NCI-H2227 (cell line): ENCODE data around the gene ATP4B.

Experiments
- DNase-seq: peaks from one replicate; lab custom pipeline; 2025; ENCODE audit not compliant: unreplicated experiment; lab: John Stamatoyannopoulos, UW

Gene ATP4B

GRCh38 chr13:113608967-113609533 lies 48.9 kb downstream of the ATP4B start:
- DNase-seq, result no peak

DNA sequence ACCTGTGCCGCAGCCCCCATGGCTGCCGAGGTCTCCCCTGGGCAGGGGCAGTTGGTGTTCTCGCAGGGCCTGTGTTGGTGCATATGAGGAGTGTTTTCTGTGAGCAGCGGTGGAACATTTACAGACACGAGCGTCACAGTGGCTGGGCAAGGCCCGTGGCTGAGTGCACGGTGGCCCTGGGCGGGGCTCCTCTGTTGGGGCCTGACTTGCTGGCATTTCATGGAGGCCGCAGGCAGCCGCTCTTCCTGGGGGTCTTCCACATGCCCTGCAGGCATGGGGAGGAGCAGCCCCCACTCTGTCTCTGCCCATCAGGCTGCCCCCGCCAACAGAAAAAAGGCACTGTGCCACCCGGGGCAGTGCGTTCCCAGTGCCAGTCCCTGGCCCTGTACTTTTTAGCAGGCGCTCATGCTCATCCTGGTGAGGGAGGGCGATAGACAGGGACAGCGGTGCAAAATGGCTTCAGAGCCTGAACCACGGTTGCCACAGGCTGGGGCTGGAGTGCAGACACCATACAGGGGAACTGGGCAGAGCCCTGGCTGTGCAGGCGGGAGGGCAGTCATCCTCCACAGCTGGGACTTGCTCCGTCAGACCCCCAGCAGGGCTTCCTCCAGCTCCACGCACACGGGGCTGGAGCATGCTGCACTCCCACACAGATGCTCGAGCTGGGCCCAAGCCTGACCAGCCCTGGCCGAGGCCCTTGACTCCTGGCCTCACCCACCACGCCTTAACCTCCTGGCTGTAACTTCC lies 49.9 kb downstream of the ATP4B start:
- DNase-seq, result no peak

DNA sequence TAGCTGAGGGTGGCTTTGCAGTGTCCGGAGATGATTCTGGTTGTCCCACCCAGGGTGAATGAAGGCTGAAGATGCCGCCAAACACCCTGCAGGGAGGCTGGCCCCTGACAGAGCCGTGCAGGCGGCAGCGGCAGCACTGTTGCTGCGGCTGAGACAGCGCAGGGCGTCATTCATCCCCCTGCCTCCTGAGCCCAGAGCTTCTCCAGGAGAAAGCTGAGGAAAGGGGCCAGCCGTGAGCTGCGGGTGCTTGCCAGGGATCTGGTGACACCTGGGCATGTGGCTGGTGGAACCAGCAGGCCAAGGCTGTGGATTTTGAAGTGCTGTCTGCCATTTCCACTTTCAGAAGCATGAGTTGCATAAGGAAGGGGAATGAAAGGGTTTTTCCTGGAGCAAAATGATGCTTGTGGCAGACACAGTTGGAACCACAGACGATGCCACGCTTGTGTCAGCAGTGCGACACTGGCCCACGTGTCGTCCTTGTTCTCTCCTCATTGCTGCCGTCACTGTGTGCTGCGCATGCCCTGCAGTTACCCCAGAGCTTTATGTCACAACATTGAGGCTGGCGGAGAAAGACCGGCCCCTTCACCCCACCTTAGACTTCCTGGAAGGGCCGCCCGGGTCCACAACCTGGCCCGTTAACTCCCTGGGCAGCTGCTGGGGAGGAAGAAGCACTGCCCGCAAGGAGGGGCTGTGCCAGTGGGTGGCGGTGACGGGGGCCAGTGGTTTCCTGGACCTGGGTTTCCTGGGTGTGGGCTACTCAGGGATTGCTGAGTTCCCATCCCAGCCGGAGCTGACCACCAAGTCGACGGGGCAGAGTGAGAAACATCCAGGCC lies 50.7 kb downstream of the ATP4B start:
- DNase-seq, result no peak

DNA sequence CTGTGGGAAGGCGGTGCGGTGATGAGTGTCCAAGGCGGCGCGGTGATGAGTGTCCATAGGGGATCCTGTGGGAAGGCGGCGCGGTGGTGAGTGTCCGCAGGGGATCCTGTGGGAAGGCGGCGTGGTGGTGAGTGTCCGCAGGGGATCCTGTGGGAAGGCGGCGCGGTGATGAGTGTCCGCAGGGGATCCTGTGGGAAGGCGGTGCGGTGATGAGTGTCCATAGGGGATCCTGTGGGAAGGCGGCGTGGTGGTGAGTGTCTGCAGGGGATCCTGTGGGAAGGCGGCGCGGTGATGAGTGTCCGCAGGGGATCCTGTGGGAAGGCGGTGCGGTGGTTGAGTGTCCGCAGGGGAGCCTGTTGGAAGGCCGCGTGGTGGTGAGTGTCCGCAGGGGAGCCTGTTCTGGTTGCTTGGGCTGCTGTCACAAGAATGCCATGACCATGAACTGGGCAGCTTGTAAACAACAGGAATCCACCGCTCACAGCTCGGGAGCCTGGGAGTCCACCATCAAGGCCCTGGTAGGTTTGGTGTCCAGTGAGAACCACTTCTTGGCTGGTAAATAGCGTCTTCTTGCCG lies 52.0 kb downstream of the ATP4B start:
- DNase-seq, result no peak

- no peak for DNase-seq
Observed at GRCh38 chr13:113605461-113605860, 52.5 kb downstream of the ATP4B start.

DNA sequence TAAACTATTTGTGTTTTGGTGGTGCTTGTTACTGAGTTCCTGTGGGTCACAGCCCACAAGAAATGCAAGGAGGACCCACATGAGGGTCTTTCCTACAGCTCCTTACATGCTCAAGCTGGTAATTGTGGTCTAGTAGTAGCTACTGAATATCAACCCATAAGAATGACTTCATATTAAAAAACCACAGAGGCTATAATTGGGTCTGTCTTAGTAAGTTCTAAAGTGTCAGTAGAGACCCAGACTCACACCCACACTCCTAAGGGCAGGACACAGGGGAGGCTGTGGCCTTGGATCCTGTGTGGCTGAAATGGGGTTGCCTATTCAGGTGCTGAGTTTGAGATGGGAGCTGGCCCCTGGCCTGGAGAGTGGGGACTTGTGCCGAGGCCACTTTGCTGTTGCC lies 53.8 kb downstream of the ATP4B start:
- DNase-seq, result no peak

- DNase-seq, result no peak
Observed at GRCh38 chr13:113603116-113603710, 54.8 kb downstream of the ATP4B start.

DNA sequence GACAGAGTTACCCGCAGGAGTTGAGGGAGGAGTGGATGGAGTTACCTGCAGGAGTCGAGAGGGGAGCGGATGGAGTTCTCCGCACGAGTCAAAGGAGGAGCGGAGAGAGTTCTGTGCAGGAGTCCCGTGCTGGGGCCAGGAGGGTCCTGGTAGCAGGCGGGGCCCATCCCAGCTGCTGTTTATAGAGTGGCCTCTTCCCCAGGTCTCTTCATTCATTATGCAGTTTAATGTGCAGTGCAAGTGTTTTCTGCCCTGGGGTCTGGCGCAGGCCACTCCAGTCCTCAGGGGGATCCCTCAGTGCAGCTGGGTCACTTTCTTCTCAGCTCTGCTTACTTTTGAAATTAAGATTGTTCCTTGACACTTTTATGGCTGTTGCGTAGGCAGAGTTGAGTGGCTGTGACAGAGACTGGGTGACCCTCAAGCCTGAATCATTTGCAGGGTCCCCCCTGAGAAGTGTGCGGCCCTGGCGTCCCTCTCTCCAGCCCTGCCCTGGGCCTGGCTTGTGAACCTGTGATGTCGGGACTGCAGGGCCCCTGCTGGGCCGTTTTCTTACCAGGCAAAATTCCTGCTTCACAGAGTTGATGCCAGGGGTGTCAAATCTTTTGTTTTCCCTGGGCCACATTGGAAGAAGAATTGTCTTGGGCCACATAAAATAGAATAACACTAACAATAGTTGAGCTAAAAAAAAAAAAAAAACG lies 55.6 kb downstream of the ATP4B start:
- no peak for DNase-seq

- no peak for DNase-seq
Observed at GRCh38 chr13:113601166-113602070, 56.6 kb downstream of the ATP4B start.

DNA sequence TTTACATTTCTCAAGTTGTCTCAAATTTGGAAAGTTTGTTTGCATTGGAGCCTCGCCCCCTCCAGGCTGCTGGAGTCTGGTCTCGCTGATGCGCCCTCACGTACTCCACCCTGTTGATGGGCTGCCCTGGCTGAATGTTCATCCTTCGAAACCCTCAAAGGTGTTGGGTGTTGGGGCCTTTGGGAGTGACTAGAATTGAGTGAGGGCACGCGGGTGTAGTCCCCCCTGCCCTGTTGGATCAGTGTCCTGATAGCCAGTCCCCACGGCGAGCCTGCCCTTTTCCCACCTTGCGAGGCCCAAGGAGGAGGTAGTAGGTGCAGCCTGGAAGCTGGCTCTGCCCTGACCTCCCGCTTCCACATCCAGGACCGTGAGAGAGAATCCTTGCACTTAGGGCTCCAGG lies 58.6 kb downstream of the ATP4B start:
- no peak for DNase-seq
